Measurements from ENCODE around the gene BAHCC1.

The BAHCC1 gene

GRCh38 chr17:81387100-81388090 is 7.9 kb upstream of the BAHCC1 start:
- peak; percentile 85 for DNase-seq

GRCh38 chr17:81388091-81388611 is 7.1 kb upstream of the BAHCC1 start:
- DNase-seq = no peak

GRCh38 chr17:81388612-81389367 is 6.5 kb upstream of the BAHCC1 start:
- DNase-seq = no peak

GRCh38 chr17:81389585-81389984 is 5.7 kb upstream of the BAHCC1 start:
- no peak for DNase-seq

GRCh38 chr17:81390029-81390872 is 5.0 kb upstream of the BAHCC1 start:
- DNase-seq = no peak

GRCh38 chr17:81390873-81391255 is 4.4 kb upstream of the BAHCC1 start:
- DNase-seq = no peak

GRCh38 chr17:81391293-81391935 is 3.8 kb upstream of the BAHCC1 start:
- no peak for DNase-seq

GRCh38 chr17:81391936-81392908 is 3.0 kb upstream of the BAHCC1 start:
- no peak for DNase-seq

- peak; percentile 73 for DNase-seq
These were observed 2.2 kb upstream of the BAHCC1 start for GRCh38 chr17:81392909-81393654.

GRCh38 chr17:81393684-81394376 is 1.4 kb upstream of the BAHCC1 start:
- peak; percentile 100 for DNase-seq

GRCh38 chr17:81394377-81394920 is 808 bp upstream of the BAHCC1 start:
- DNase-seq = no peak

- DNase-seq = no peak
These were observed 482 bp downstream of the BAHCC1 start for GRCh38 chr17:81395600-81396277.

- no peak for DNase-seq
These were observed 1.0 kb downstream of the BAHCC1 start for GRCh38 chr17:81396278-81396721.

- DNase-seq = peak; percentile 82
These were observed 1.6 kb downstream of the BAHCC1 start for GRCh38 chr17:81396722-81397313.

GRCh38 chr17:81397314-81398175 is 2.3 kb downstream of the BAHCC1 start:
- DNase-seq = peak; percentile 79

GRCh38 chr17:81398176-81398831 is 3.0 kb downstream of the BAHCC1 start:
- DNase-seq = peak; percentile 81

All from right forelimb (tissue), 1 donor.